K562 (cell line): Measurements from ENCODE around the gene GAB1. TPM values are rescaled to one million over a fixed set of nuclear protein-coding genes. Genes with fewer than 3 reads are reported as not detected.
A peak's percentile ranks its signal among the peaks of the same experiment; 100 is the strongest.

Experiments
- ATAC-seq: fragments of 200-7000 bp; cut with Tn5 transposase; 3 replicates; pipeline ENCODE4 v1.9.1; 2020; ENCODE audit warnings: moderate library complexity
- BruUV-seq: library from RNA; stranded (reverse); fragments of 400-500 nt; replicated peaks from 2 replicates; lab custom pipeline; 2021; lab: Mats Ljungman, UMichigan
- CTCF ChIA-PET: fragments of 300-600 bp; formaldehyde crosslinking; extraction: SDS; loops from one replicate; lab custom pipeline; 2021; ENCODE audit warnings: low intra/inter-chr PET ratio; lab: Yijun Ruan, JAX
- POLR2A ChIA-PET: fragments of 300-600, 350-650 bp; sonication (Branson Sonifier 250); formaldehyde crosslinking; extraction: SDS; loops from one replicate; lab custom pipeline; 2021; ENCODE audit warnings: antibody characterized with exemption, inconsistent platforms; lab: Yijun Ruan, JAX
- DNase-seq, 4 experiments: peaks; one replicate each; pipeline versions ENCODE4 v3.0.0 to v3.0.0-alpha.2; 2011 to 2018; ENCODE audit warnings: low spot score in 3 of 4, mixed read lengths in 3 of 4; ENCODE audit errors: extremely low read depth in 1 of 4
- FAIRE-seq: peaks from 2 replicates; lab custom pipeline; 2011; peaks lifted over from hg19 to GRCh38; lab: Jason Lieb, UNC
- H2AFZ ChIP-seq: 2 replicates; pipeline ENCODE4 v1.6.0; 2011; ENCODE audit warnings: low read depth, low read length, control low read depth, inconsistent platforms
- H3K27ac ChIP-seq: fragments of 200-600 bp; 3 replicates; pipeline ENCODE4 v1.8.0; 2011; ENCODE audit warnings: low read depth, mild to moderate bottlenecking, control low read depth, inconsistent platforms, low read length, moderate library complexity, mixed read lengths; ENCODE audit errors: extremely low read depth
- H3K27me3 ChIP-seq, 2 experiments: fragments of 300-600 bp in 1 of 2; 2 replicates in 1 of 2; 3 replicates in 1 of 2; pipeline versions ENCODE4 v1.6.0 to v1.8.0; 2011; ENCODE audit warnings: inconsistent platforms in 2 of 2, low read length in 2 of 2, mild to moderate bottlenecking in 1 of 2, mixed read lengths in 1 of 2, moderate library complexity in 1 of 2; ENCODE audit not compliant: control insufficient read depth in 2 of 2, insufficient read depth in 2 of 2
- H3K36me3 ChIP-seq: fragments of 300-600 bp; 3 replicates; pipeline ENCODE4 v1.8.0; 2011; ENCODE audit warnings: mild to moderate bottlenecking, low read length, inconsistent platforms; ENCODE audit not compliant: control insufficient read depth, insufficient read depth
- H3K4me1 ChIP-seq, 2 experiments: fragments of 200-600 bp in 1 of 2; replicated peaks in 1 of 2; 2 replicates in 1 of 2; 3 replicates in 1 of 2; pipeline versions ENCODE4 v1.5.1 to v1.8.0; 2011; ENCODE audit warnings: inconsistent platforms in 2 of 2, low read length in 2 of 2, mild to moderate bottlenecking in 1 of 2, mixed read lengths in 1 of 2, moderate library complexity in 1 of 2; ENCODE audit not compliant: control insufficient read depth in 2 of 2, insufficient read depth in 2 of 2
- H3K4me2 ChIP-seq: 2 replicates; pipeline ENCODE4 v1.6.1; 2011; ENCODE audit warnings: low read length, control low read depth, inconsistent platforms, mixed read lengths; ENCODE audit not compliant: insufficient read depth
- H3K4me3 ChIP-seq: fragments of 200-600 bp; sonication (generic), shearing (Covaris generic); 2 replicates; pipeline ENCODE4 v1.5.1; 2016; ENCODE audit warnings: control low read depth, inconsistent platforms
- H3K79me2 ChIP-seq: fragments of 200-600 bp; 3 replicates; pipeline ENCODE4 v1.8.0; 2011; ENCODE audit warnings: low read length, inconsistent platforms; ENCODE audit not compliant: control insufficient read depth, insufficient read depth
- H3K9ac ChIP-seq, 2 experiments: 2 replicates each; pipeline versions ENCODE4 v1.6.0 to v1.6.1; 2011; ENCODE audit warnings: low read depth in 2 of 2, low read length in 2 of 2, control low read depth in 1 of 2, inconsistent platforms in 1 of 2, mild to moderate bottlenecking in 1 of 2, mixed read lengths in 1 of 2; ENCODE audit not compliant: insufficient read depth in 1 of 2
- H3K9me1 ChIP-seq: one replicate; pipeline ENCODE4 v1.6.0; 2011; ENCODE audit warnings: inconsistent platforms, mild to moderate bottlenecking, low read length, moderate library complexity; ENCODE audit not compliant: control insufficient read depth, insufficient read depth
- H3K9me3 ChIP-seq: replicated peaks from 2 replicates; pipeline ENCODE4 v1.5.1; 2011; ENCODE audit warnings: low read depth, low read length, inconsistent platforms; ENCODE audit not compliant: control insufficient read depth, insufficient read depth
- H4K20me1 ChIP-seq: replicated peaks from 2 replicates; pipeline ENCODE4 v1.6.1; 2011; ENCODE audit warnings: low read length, inconsistent platforms, mixed read lengths; ENCODE audit not compliant: control insufficient read depth, insufficient read depth
- MYNN ChIP-seq, 2 experiments: sonication (generic); formaldehyde crosslinking in 1 of 2; IDR thresholded peaks; 2 replicates each; pipeline versions ENCODE4 v1.5.0 to v1.6.1; 2016 to 2020; ENCODE audit warnings: antibody characterized with exemption in 1 of 2, missing genetic modification reagents in 1 of 2
- RAD21 ChIP-seq, 2 experiments: fragments of 250-450 bp in 1 of 2; fragments of 450-650 bp in 1 of 2; sonication (Bioruptor Pico) in 1 of 2; formaldehyde crosslinking in 1 of 2; IDR thresholded peaks in 1 of 2; conservative IDR thresholded peaks in 1 of 2; 2 replicates each; pipeline versions ENCODE4 v1.4.0 to v1.8.0; 2020 to 2022; ENCODE audit warnings: mild to moderate bottlenecking in 2 of 2, moderate library complexity in 1 of 2
- SMC3 ChIP-seq: conservative IDR thresholded peaks from 2 replicates; pipeline ENCODE4 v1.6.1; 2011; ENCODE audit warnings: low read depth, low read length, improper control_type of control experiment; ENCODE audit not compliant: insufficient read depth
- U2AF1 ChIP-seq: fragments of 200-400 bp; formaldehyde crosslinking; optimal IDR thresholded peaks from 2 replicates; pipeline ENCODE3; 2017; ENCODE audit warnings: mild to moderate bottlenecking, low read depth, low read length, moderate library complexity
- ZFPM2 ChIP-seq: fragments of 250-450 bp; sonication (Bioruptor Pico); IDR thresholded peaks from 2 replicates; pipeline ENCODE4 v1.5.1; 2022; ENCODE audit warnings: mild to moderate bottlenecking
- WGBS: fragments of 100-300 bp; shearing (Covaris generic); methylation state at CpG from one replicate; pipeline ENCODE4 v1.1.6; 2016; ENCODE audit warnings: low coverage, mixed read lengths; ENCODE audit not compliant: insufficient coverage; ENCODE audit errors: missing lambda C conversion rate; 5-methylcytosine and 5-hydroxymethylcytosine counted together
- in situ Hi-C: fragments of 300-500 bp; cut with MboI; formaldehyde crosslinking; loops from 4 replicates; pipeline ENCODE4 v1.15.0; 2018; ENCODE audit warnings: inconsistent platforms, mixed read lengths
- intact Hi-C: fragments of 100-400 bp; cut with micrococcal nuclease; formaldehyde crosslinking; loops from 2 replicates; pipeline ENCODE4 v1.14.2; 2022
- polyA plus RNA-seq, 8 experiments: library from polyadenylated mRNA; depleted of rRNA in 4 of 8; stranded (reverse) in 5 of 8; unstranded in 3 of 8; fragments of >200 nt; fragmentation: Nextera tagmentation in 2 of 8; fragmentation: Illumina TruSeq in 1 of 8; extraction: Ambion mirVana in 2 of 8; extraction: Trizol in 1 of 8; gene quantifications; 2 replicates each; pipeline versions ENCODE4 v1.2.1 to v1.2.3, GENCODE V29; 2011 to 2014; ENCODE audit warnings: inconsistent platforms in 1 of 8, missing spikeins in 1 of 8
- total RNA-seq, 7 experiments: library from RNA; depleted of rRNA in 6 of 7; stranded (reverse); fragments of >200 nt in 6 of 7; fragmentation: Illumina TruSeq in 2 of 7; extraction: Trizol in 2 of 7; gene quantifications; 2 replicates each; pipeline versions ENCODE4 v1.2.1 to v1.2.3, GENCODE V29; 2011 to 2021; ENCODE audit warnings: low replicate concordance in 1 of 7
- TF ChIP-seq, protein P1 (sequence below): fragments of 450-650 bp; IDR thresholded peaks from 2 replicates; pipeline ENCODE4 v1.6.1; 2016; ENCODE audit warnings: low read depth, mild to moderate bottlenecking, moderate library complexity
- TF ChIP-seq, protein P2 (sequence below), 3 experiments: IDR thresholded peaks in 2 of 3; conservative IDR thresholded peaks in 1 of 3; 2 replicates each; pipeline ENCODE4 v1.5.1; 2011 to 2012; ENCODE audit warnings: low read length in 3 of 3, mild to moderate bottlenecking in 3 of 3, control low read depth in 2 of 3, improper control_type of control experiment in 1 of 3, inconsistent platforms in 1 of 3, low read depth in 1 of 3, mixed read lengths in 1 of 3, moderate library complexity in 1 of 3; ENCODE audit not compliant: insufficient read depth in 2 of 3
- TF ChIP-seq, protein P3 (sequence below): fragments of 450-650 bp; IDR thresholded peaks from 2 replicates; pipeline ENCODE4 v1.6.1; 2017; ENCODE audit warnings: mild to moderate bottlenecking, moderate library complexity
- TF ChIP-seq, protein P4 (sequence below): fragments of 450-650 bp; formaldehyde crosslinking; IDR thresholded peaks from 2 replicates; pipeline ENCODE4 v1.4.0; 2020; ENCODE audit warnings: mild to moderate bottlenecking, moderate library complexity

GAB1 gene
- total and polyA plus RNA-seq, 9 of the 15 experiments (the other 6 are each of a cell fraction or from before 2014, with no cell fraction given) = 1.3 to 14.6 (median 7.5) TPM

DNA sequence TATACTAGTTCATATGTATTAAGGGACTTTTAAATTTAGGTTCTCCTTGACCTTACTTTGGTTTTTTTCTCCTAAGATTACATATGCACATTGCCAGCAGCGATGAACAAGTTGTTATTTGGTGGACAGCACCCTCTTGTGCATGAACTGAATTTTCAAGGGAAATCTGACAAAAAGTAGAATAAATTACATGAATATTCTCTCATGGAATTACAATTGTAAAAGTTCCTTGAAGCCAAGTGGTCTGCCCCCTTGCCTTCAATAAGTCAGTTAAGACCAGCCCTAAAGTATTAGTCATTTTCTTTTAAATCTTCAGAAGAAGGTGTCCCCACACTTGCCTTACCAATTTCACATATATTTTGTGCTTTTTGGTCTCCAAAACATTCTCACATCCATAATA lies 146.2 kb downstream of the GAB1 start:
- Histone ChIP-seq H3K4me3 (no peak overlapping the region), H4K20me1 (no peaks in the 10 kb centered on the region), H3K4me2 (no peak overlapping the region), H2AFZ (no peak overlapping the region), H3K36me3 (no peaks in the 10 kb centered on the region), H3K27ac (no peak overlapping the region), H3K4me1 (no peaks in the 10 kb centered on the region; a peak in 1 of 5 replicates), H3K9me3 (no peaks in the 10 kb centered on the region), H3K27me3 (no peaks in the 10 kb centered on the region), H3K9me1 (no peaks in the 10 kb centered on the region), H3K79me2 (no peaks in the 10 kb centered on the region), H3K9ac (no peak overlapping the region)
- BruUV-seq = no TSS peak
- intact Hi-C loops = loop anchor here (1.0 to 10.0 kb wide), 6 partner anchors 86 to 1356 kb away; no protein-coding TSS in a partner anchor
- FAIRE-seq (peak; percentile 87), ATAC-seq (peak; percentile 83), DNase-seq (peak in 2 of 4 experiments; percentile 33 to 56)
- 0% methylated on average over 1 of the region's 1 CpG for WGBS
- CTCF ChIA-PET = interaction anchor here (0.5 to 2.1 kb wide), 3 partner anchors 275 to 498 kb away, joined by 4 to 10 read pairs (median 6); no protein-coding TSS in a partner anchor
- POLR2A ChIA-PET = no interaction called here
- in situ Hi-C loops = loop anchor here (25.0 kb wide), 1 partner anchor 621 kb away; no protein-coding TSS in a partner anchor
- TF ChIP-seq, protein P1, sequence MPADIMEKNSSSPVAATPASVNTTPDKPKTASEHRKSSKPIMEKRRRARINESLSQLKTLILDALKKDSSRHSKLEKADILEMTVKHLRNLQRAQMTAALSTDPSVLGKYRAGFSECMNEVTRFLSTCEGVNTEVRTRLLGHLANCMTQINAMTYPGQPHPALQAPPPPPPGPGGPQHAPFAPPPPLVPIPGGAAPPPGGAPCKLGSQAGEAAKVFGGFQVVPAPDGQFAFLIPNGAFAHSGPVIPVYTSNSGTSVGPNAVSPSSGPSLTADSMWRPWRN = no peak
- no peak for TF ChIP-seq ZFPM2 (CRISPR knock-in tag)
- TF ChIP-seq, protein P2, sequence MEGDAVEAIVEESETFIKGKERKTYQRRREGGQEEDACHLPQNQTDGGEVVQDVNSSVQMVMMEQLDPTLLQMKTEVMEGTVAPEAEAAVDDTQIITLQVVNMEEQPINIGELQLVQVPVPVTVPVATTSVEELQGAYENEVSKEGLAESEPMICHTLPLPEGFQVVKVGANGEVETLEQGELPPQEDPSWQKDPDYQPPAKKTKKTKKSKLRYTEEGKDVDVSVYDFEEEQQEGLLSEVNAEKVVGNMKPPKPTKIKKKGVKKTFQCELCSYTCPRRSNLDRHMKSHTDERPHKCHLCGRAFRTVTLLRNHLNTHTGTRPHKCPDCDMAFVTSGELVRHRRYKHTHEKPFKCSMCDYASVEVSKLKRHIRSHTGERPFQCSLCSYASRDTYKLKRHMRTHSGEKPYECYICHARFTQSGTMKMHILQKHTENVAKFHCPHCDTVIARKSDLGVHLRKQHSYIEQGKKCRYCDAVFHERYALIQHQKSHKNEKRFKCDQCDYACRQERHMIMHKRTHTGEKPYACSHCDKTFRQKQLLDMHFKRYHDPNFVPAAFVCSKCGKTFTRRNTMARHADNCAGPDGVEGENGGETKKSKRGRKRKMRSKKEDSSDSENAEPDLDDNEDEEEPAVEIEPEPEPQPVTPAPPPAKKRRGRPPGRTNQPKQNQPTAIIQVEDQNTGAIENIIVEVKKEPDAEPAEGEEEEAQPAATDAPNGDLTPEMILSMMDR (IDR thresholded peaks at IDR 0.05 in 2 of 3, conservative IDR thresholded peaks at IDR 0.05 in 1 of 3; ENCODE audit: insufficient read depth in 2 of 3, low read depth in 1 of 3, low read length in 3 of 3) = peak; percentile 39 to 77 (median 58); a peak in 5 of 6 replicates
- peak; percentile 7 for TF ChIP-seq U2AF1
- 0 out of 2 replicates have a peak, but pooled peaks have one; percentile 20 for TF ChIP-seq MYNN (IDR thresholded peaks at IDR 0.05)
- TF ChIP-seq MYNN (CRISPR knock-in tag; IDR thresholded peaks at IDR 0.05) = no peak
- TF ChIP-seq, protein P3, sequence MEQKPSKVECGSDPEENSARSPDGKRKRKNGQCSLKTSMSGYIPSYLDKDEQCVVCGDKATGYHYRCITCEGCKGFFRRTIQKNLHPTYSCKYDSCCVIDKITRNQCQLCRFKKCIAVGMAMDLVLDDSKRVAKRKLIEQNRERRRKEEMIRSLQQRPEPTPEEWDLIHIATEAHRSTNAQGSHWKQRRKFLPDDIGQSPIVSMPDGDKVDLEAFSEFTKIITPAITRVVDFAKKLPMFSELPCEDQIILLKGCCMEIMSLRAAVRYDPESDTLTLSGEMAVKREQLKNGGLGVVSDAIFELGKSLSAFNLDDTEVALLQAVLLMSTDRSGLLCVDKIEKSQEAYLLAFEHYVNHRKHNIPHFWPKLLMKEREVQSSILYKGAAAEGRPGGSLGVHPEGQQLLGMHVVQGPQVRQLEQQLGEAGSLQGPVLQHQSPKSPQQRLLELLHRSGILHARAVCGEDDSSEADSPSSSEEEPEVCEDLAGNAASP = no peak
- peak; percentile 73 for TF ChIP-seq SMC3
- peak; percentile 86 to 88 for TF ChIP-seq RAD21 (CRISPR knock-in tag; conservative IDR thresholded peaks at IDR 0.05 in 1 of 2, IDR thresholded peaks at IDR 0.05 in 1 of 2)
- TF ChIP-seq, protein P4, sequence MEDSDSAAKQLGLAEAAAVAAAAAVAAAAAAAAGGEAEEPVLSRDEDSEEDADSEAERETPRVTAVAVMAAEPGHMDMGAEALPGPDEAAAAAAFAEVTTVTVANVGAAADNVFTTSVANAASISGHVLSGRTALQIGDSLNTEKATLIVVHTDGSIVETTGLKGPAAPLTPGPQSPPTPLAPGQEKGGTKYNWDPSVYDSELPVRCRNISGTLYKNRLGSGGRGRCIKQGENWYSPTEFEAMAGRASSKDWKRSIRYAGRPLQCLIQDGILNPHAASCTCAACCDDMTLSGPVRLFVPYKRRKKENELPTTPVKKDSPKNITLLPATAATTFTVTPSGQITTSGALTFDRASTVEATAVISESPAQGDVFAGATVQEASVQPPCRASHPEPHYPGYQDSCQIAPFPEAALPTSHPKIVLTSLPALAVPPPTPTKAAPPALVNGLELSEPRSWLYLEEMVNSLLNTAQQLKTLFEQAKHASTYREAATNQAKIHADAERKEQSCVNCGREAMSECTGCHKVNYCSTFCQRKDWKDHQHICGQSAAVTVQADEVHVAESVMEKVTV = peak; percentile 83
